ENCODE results near the gene HSPA1B.
"Not testable (repeated sequence)": the region's sequence is repeated elsewhere in the genome, so short reads cannot be mapped to it uniquely, and the experiment has no call there.

GRCh38 chr6:31868658-31868971 lies 41.1 kb downstream of the HSPA1B start:
- TF ChIP-seq CTCF, POLR2A (IDR thresholded peaks at IDR 0.05): not testable (repeated sequence)

Data from lower leg skin (tissue), 3 donors.